A549 (cell line): Measurements from ENCODE around the gene HMX1. TPM values are rescaled to one million over a fixed set of nuclear protein-coding genes. Genes with fewer than 3 reads are reported as not detected.

Experiments used
- ATAC-seq, 2 experiments: fragments of 200-7000 bp in 1 of 2; fragments of >200 bp in 1 of 2; cut with Nextera tagmentation in 1 of 2; cut with Tn5 transposase in 1 of 2; 3 replicates each; pipeline versions ENCODE4 v1.8.0 to v1.9.1; 2018 to 2020; ENCODE audit warnings: mild to moderate bottlenecking in 1 of 2, moderate library complexity in 1 of 2
- CTCF ChIA-PET: fragments of 300-600 bp; sonication (Branson Sonifier 250); formaldehyde crosslinking; extraction: SDS; loops from one replicate; lab custom pipeline; 2021; ENCODE audit warnings: antibody characterized with exemption, inconsistent platforms; lab: Yijun Ruan, JAX
- POLR2A ChIA-PET: fragments of 350-600 bp; formaldehyde crosslinking; extraction: SDS; loops from one replicate; lab custom pipeline; 2021; ENCODE audit warnings: antibody characterized with exemption, inconsistent platforms; lab: Yijun Ruan, JAX
- DNase-seq, 2 experiments: peaks; one replicate each; pipeline versions ENCODE4 v3.0.0 to v3.0.0-alpha.2; 2011 to 2016; ENCODE audit warnings: low read depth in 1 of 2, low spot score in 1 of 2
- FAIRE-seq: peaks from 2 replicates; lab custom pipeline; 2011; peaks lifted over from hg19 to GRCh38; lab: Jason Lieb, UNC
- H3K27ac ChIP-seq, 2 experiments: fragments of >200 bp; sonication (Bioruptor Twin); formaldehyde crosslinking; 3 replicates each; pipeline ENCODE4 v1.5.1; 2016 to 2017
- H3K4me1 ChIP-seq: fragments of >200 bp; sonication (Bioruptor Twin); formaldehyde crosslinking; 3 replicates; pipeline ENCODE4 v1.6.1; 2016
- H3K4me2 ChIP-seq: fragments of >200 bp; sonication (Bioruptor Twin); formaldehyde crosslinking; 3 replicates; pipeline ENCODE4 v1.6.1; 2016
- H3K4me3 ChIP-seq: fragments of >200 bp; sonication (Bioruptor Twin); formaldehyde crosslinking; 3 replicates; pipeline ENCODE4 v1.5.1; 2016
- H3K9me3 ChIP-seq: fragments of >200 bp; sonication (Bioruptor Twin); formaldehyde crosslinking; 3 replicates; pipeline ENCODE4 v1.6.1; 2016
- BHLHE40 ChIP-seq: IDR thresholded peaks from 2 replicates; pipeline ENCODE4 v1.6.1; 2012; ENCODE audit warnings: low read depth, low read length, inconsistent platforms
- CBX2 ChIP-seq: fragments of 200-600 bp; sonication (generic); IDR thresholded peaks from 2 replicates; pipeline ENCODE4 v1.6.1; 2016; ENCODE audit warnings: low read depth, mild to moderate bottlenecking, borderline replicate concordance
- CEBPB ChIP-seq, 2 experiments: fragments of >200 bp in 1 of 2; sonication (Bioruptor Twin) in 1 of 2; formaldehyde crosslinking in 1 of 2; IDR thresholded peaks; 2 replicates each; pipeline ENCODE4 v1.6.1; 2012 to 2016
- EHF ChIP-seq: fragments of 250-450 bp; sonication (Bioruptor Pico); IDR thresholded peaks from 2 replicates; pipeline ENCODE4 v1.5.0; 2020; ENCODE audit warnings: mild to moderate bottlenecking
- EHMT2 ChIP-seq: fragments of 200-600 bp; sonication (generic); IDR thresholded peaks from 2 replicates; pipeline ENCODE4 v1.6.1; 2016; ENCODE audit warnings: antibody characterized with exemption, low read depth, mild to moderate bottlenecking, moderate library complexity
- EP300 ChIP-seq, 2 experiments: fragments of >200 bp; sonication (Bioruptor Twin); formaldehyde crosslinking; IDR thresholded peaks; 2 replicates in 1 of 2; 3 replicates in 1 of 2; pipeline ENCODE4 v1.6.1; 2016 to 2017
- ESRRA ChIP-seq: fragments of 150-350 bp; IDR thresholded peaks from 2 replicates; pipeline ENCODE4 v1.6.1; 2014; ENCODE audit warnings: mild to moderate bottlenecking, low read length, borderline replicate concordance
- GATA3 ChIP-seq: IDR thresholded peaks from 2 replicates; pipeline ENCODE4 v1.6.1; 2012; ENCODE audit warnings: borderline replicate concordance
- HEYL ChIP-seq: fragments of 250-450 bp; sonication (Bioruptor Pico); IDR thresholded peaks from 2 replicates; pipeline ENCODE4 v1.8.0; 2021; ENCODE audit warnings: mild to moderate bottlenecking, moderate library complexity
- HOXA7 ChIP-seq: fragments of 250-450 bp; sonication (Bioruptor Pico); IDR thresholded peaks from 2 replicates; pipeline ENCODE4 v1.5.0; 2020; ENCODE audit warnings: mild to moderate bottlenecking, moderate library complexity
- HOXB5 ChIP-seq: fragments of 250-450 bp; sonication (Bioruptor Pico); IDR thresholded peaks from 2 replicates; pipeline ENCODE4 v1.5.0; 2020; ENCODE audit warnings: mild to moderate bottlenecking, moderate library complexity
- JUN ChIP-seq, 2 experiments: fragments of >200 bp; sonication (Bioruptor Twin); formaldehyde crosslinking; IDR thresholded peaks; 2 replicates in 1 of 2; 3 replicates in 1 of 2; pipeline ENCODE4 v1.6.1; 2016 to 2017
- JUNB ChIP-seq: fragments of >200 bp; sonication (Bioruptor Twin); formaldehyde crosslinking; IDR thresholded peaks from 2 replicates; pipeline ENCODE4 v1.6.1; 2016
- KDM1A ChIP-seq: fragments of 200-600 bp; sonication (generic); IDR thresholded peaks from 2 replicates; pipeline ENCODE4 v1.6.1; 2016; ENCODE audit warnings: low read depth, mild to moderate bottlenecking
- KDM5A ChIP-seq: fragments of 200-600 bp; sonication (generic); IDR thresholded peaks from 2 replicates; pipeline ENCODE4 v1.6.1; 2016; ENCODE audit warnings: antibody characterized with exemption, mild to moderate bottlenecking
- MAFK ChIP-seq: fragments of 450-650 bp; IDR thresholded peaks from 2 replicates; pipeline ENCODE4 v1.6.1; 2014; ENCODE audit not compliant: partially characterized antibody
- MAZ ChIP-seq: fragments of 150-350 bp; IDR thresholded peaks from 2 replicates; pipeline ENCODE4 v1.6.1; 2014; ENCODE audit warnings: antibody characterized with exemption, low read depth, low read length, borderline replicate concordance
- NR3C1 ChIP-seq: fragments of >200 bp; sonication (Bioruptor Twin); formaldehyde crosslinking; IDR thresholded peaks from 3 replicates; pipeline ENCODE4 v1.6.1; 2017
- PBX3 ChIP-seq: IDR thresholded peaks from 2 replicates; pipeline ENCODE4 v1.6.1; 2012
- POLR2A ChIP-seq: IDR thresholded peaks from 2 replicates; pipeline ENCODE4 v1.6.1; 2012; ENCODE audit warnings: mild to moderate bottlenecking, low read length
- POLR2AphosphoS2 ChIP-seq: conservative IDR thresholded peaks from 2 replicates; pipeline ENCODE4 v1.6.1; 2012; ENCODE audit warnings: low read length, improper control_type of control experiment, inconsistent platforms
- RARB ChIP-seq: fragments of 250-450 bp; sonication (Bioruptor Pico); IDR thresholded peaks from 2 replicates; pipeline ENCODE4 v1.8.0; 2021; ENCODE audit warnings: mild to moderate bottlenecking, moderate library complexity
- RFX5 ChIP-seq: fragments of 450-650 bp; IDR thresholded peaks from 2 replicates; pipeline ENCODE4 v1.7.1; 2014; ENCODE audit warnings: antibody characterized with exemption, mild to moderate bottlenecking, moderate library complexity
- SMC3 ChIP-seq: fragments of >200 bp; sonication (Bioruptor Twin); formaldehyde crosslinking; IDR thresholded peaks from 3 replicates; pipeline ENCODE4 v1.6.1; 2018; ENCODE audit warnings: inconsistent platforms
- SREBF2 ChIP-seq: fragments of 450-650 bp; IDR thresholded peaks from 2 replicates; pipeline ENCODE4 v1.6.1; 2014; ENCODE audit warnings: mild to moderate bottlenecking, moderate library complexity
- TFCP2L1 ChIP-seq: fragments of 250-450 bp; sonication (Bioruptor Pico); IDR thresholded peaks from 2 replicates; pipeline ENCODE4 v1.5.0; 2021; ENCODE audit warnings: mild to moderate bottlenecking
- TP53 ChIP-seq: fragments of 250-450 bp; sonication (Bioruptor Pico); IDR thresholded peaks from 2 replicates; pipeline ENCODE4 v1.5.0; 2021; ENCODE audit warnings: mild to moderate bottlenecking, moderate library complexity
- ZC3H11A ChIP-seq: fragments of 450-650 bp; IDR thresholded peaks from 2 replicates; pipeline ENCODE4 v1.6.1; 2014; ENCODE audit warnings: antibody characterized with exemption, mild to moderate bottlenecking
- ZFP36 ChIP-seq: fragments of 450-650 bp; IDR thresholded peaks from 2 replicates; pipeline ENCODE4 v1.6.1; 2014; ENCODE audit warnings: borderline replicate concordance; ENCODE audit not compliant: partially characterized antibody
- ZNF302 ChIP-seq: fragments of 250-450 bp; sonication (Bioruptor Pico); IDR thresholded peaks from 2 replicates; pipeline ENCODE4 v1.9.0; 2021; ENCODE audit warnings: inconsistent platforms, mild to moderate bottlenecking, moderate library complexity
- WGBS: methylation state at CpG from one replicate; pipeline ENCODE4 v1.1.6; 2017; ENCODE audit errors: missing lambda C conversion rate; 5-methylcytosine and 5-hydroxymethylcytosine counted together
- polyA plus RNA-seq, 4 experiments: library from polyadenylated mRNA; depleted of rRNA in 3 of 4; stranded (reverse); fragments of >200 nt; fragmentation: RNase III in 1 of 4; extraction: RNeasy Plus Mini Kit Qiagen cat#74134 plus additional on column Dnase treatment in 1 of 4; gene quantifications; 2 replicates in 3 of 4; 3 replicates in 1 of 4; pipeline ENCODE4 v1.2.3, GENCODE V29; 2011 to 2017
- TF ChIP-seq, protein P1 (sequence below): IDR thresholded peaks from 2 replicates; pipeline ENCODE4 v1.6.1; 2012; ENCODE audit warnings: low read depth, borderline replicate concordance
- TF ChIP-seq, protein P2 (sequence below): fragments of 450-650 bp; IDR thresholded peaks from 2 replicates; pipeline ENCODE4 v1.6.1; 2014; ENCODE audit warnings: antibody characterized with exemption
- TF ChIP-seq, protein P3 (sequence below): IDR thresholded peaks from 2 replicates; pipeline ENCODE4 v1.6.1; 2012

HMX1 gene
- polyA plus RNA-seq, 2 of the 4 experiments (the other 2 are of a cell fraction) = 0.06 TPM; not detected in 1

DNA sequence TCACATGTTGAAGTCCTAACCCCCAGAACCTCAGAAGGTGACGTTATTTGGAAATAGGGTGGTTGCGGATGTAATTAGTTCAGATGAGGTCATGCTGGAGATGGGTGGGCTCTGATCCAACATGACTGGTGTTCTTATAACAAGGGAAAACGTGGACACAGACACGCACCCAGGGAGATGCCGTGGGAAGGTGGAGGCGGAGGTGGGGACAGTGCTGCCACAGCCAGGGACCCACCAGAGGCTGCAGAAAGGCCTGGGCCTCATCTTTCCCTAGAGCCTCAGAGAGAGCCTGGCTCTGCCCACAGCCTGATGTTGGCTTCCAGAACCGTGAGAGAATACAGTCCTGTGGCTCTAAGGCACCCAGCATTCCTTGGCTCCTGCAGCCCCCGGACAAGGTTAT is 7.9 kb upstream of the HMX1 start:
- CTCF ChIA-PET = interaction anchor here (0.8 to 1.0 kb wide), 2 partner anchors 10 to 38 kb away, joined by 3 to 4 read pairs; no protein-coding TSS in a partner anchor
- H3K9me3 ChIP-seq = no peaks in the 10 kb centered on the region
- no peaks in the 10 kb centered on the region for H3K4me1 ChIP-seq
- no peak for FAIRE-seq
- WGBS = 65% methylated on average over 7 of the region's 8 CpGs
- no peak overlapping the region for H3K27ac ChIP-seq
- no peak for DNase-seq
- POLR2A ChIA-PET = no interaction called here
- ATAC-seq = no peak
- H3K4me3 ChIP-seq = no peak overlapping the region
- H3K4me2 ChIP-seq = no peak overlapping the region
- TF ChIP-seq CEBPB (IDR thresholded peaks at IDR 0.05) (no peak), RFX5 (no peak), TP53 (CRISPR knock-in tag) (no peak), POLR2AphosphoS2 (no peak), SREBF2 (no peak), HEYL (no peak), KDM1A (no peak), EP300 (IDR thresholded peaks at IDR 0.05) (no peak)
- TF ChIP-seq, protein P1, sequence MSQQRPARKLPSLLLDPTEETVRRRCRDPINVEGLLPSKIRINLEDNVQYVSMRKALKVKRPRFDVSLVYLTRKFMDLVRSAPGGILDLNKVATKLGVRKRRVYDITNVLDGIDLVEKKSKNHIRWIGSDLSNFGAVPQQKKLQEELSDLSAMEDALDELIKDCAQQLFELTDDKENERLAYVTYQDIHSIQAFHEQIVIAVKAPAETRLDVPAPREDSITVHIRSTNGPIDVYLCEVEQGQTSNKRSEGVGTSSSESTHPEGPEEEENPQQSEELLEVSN = no peak

DNA sequence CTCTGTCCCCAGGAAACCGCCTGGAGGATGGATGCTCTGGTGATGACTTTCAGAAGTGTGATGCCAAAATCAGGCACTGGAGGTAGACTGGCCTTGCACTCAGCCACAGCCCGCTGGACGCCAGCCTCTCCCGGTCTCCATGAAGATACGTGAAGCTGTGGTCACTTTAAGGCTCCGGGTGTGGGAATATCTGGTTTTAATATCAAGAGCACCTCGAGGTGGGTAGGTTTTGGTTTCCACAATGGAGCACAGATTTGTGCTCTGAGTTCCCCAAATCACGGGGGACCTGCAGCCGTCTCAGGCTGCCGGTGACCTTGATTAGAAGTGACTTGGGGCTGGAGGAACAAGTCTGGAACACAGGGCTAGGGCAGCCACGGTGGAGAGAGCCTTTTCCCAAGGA is 6.8 kb upstream of the HMX1 start:
- ChIA-PET POLR2A (no interaction called here), CTCF (no interaction called here)
- 0 out of 6 replicates have a peak, but pooled peaks of 1 of the 2 experiments have one; percentile 18 for ATAC-seq
- FAIRE-seq = no peak
- Histone ChIP-seq H3K4me3 (no peak overlapping the region), H3K27ac (no peak overlapping the region), H3K4me1 (no peaks in the 10 kb centered on the region), H3K4me2 (no peak overlapping the region), H3K9me3 (no peaks in the 10 kb centered on the region)
- no peak for TF ChIP-seq MAZ
- no peak for TF ChIP-seq POLR2A
- no peak for TF ChIP-seq RARB (CRISPR knock-in tag)
- TF ChIP-seq CBX2 = no peak
- no peak for TF ChIP-seq HEYL
- no peak for TF ChIP-seq ZFP36
- no peak for TF ChIP-seq MAFK
- no peak for TF ChIP-seq NR3C1
- TF ChIP-seq HOXB5 (CRISPR knock-in tag) = no peak
- no peak for TF ChIP-seq RFX5
- TF ChIP-seq PBX3 = no peak
- WGBS = 20% methylated on average over 7 of the region's 11 CpGs
- no peak for DNase-seq

DNA sequence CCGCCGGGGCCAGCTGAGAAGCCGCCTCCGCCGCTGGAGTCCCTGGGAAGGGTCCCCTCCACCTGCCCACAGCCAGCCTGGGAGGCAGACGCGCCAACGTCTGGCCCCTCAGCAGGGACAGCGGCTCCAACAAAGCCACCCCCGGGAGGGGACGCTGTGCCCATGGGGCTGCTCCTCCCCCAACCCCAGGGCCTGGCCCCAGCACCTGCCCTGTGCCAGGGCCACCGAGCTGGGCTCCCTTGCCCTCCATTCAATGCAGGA is 6.1 kb upstream of the HMX1 start:
- DNase-seq = no peak
- FAIRE-seq = no peak
- ChIA-PET POLR2A (no interaction called here), CTCF (no interaction called here)
- ATAC-seq = no peak
- H3K4me3 ChIP-seq = no peak overlapping the region
- H3K27ac ChIP-seq = no peak overlapping the region
- no peaks in the 10 kb centered on the region for H3K4me1 ChIP-seq
- TF ChIP-seq ESRRA (no peak), ZC3H11A (no peak), JUN (IDR thresholded peaks at IDR 0.05) (no peak), POLR2AphosphoS2 (no peak), ZNF302 (CRISPR knock-in tag) (no peak), HOXA7 (CRISPR knock-in tag) (no peak), GATA3 (no peak), BHLHE40 (no peak), HOXB5 (CRISPR knock-in tag) (no peak), TFCP2L1 (CRISPR knock-in tag) (no peak), PBX3 (no peak), EHMT2 (no peak), EHF (no peak), SMC3 (no peak), KDM5A (no peak), JUNB (no peak), ZFP36 (no peak)
- TF ChIP-seq, protein P2, sequence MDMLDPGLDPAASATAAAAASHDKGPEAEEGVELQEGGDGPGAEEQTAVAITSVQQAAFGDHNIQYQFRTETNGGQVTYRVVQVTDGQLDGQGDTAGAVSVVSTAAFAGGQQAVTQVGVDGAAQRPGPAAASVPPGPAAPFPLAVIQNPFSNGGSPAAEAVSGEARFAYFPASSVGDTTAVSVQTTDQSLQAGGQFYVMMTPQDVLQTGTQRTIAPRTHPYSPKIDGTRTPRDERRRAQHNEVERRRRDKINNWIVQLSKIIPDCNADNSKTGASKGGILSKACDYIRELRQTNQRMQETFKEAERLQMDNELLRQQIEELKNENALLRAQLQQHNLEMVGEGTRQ = no peak
- TF ChIP-seq, protein P3, sequence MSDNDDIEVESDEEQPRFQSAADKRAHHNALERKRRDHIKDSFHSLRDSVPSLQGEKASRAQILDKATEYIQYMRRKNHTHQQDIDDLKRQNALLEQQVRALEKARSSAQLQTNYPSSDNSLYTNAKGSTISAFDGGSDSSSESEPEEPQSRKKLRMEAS = no peak
- H3K9me3 ChIP-seq = no peaks in the 10 kb centered on the region
- WGBS = no CpG with 5 or more reads among the region's 12 CpGs
- no peak overlapping the region for H3K4me2 ChIP-seq
